Endodermal cell (in vitro differentiated cells): Measurements from ENCODE around the gene GRB10. TPM values are rescaled to one million over a fixed set of nuclear protein-coding genes. Genes with fewer than 3 reads are reported as not detected.
"Not testable (repeated sequence)": the region's sequence is repeated elsewhere in the genome, so short reads cannot be mapped to it uniquely, and the experiment has no call there.

Experiments used
- DNase-seq: peaks from one replicate; pipeline ENCODE4 v3.0.0-alpha.2; 2017
- H3K27ac ChIP-seq: 2 replicates; pipeline ENCODE4 v1.5.1; 2013; ENCODE audit warnings: mild to moderate bottlenecking, low read depth, low read length, moderate library complexity
- H3K27me3 ChIP-seq: 2 replicates; pipeline ENCODE4 v1.6.1; 2013; ENCODE audit warnings: mild to moderate bottlenecking, low read length, moderate library complexity; ENCODE audit not compliant: insufficient read depth, control insufficient read depth, poor library complexity, severe bottlenecking
- H3K36me3 ChIP-seq: 2 replicates; pipeline ENCODE4 v1.7.0; 2013; ENCODE audit warnings: mild to moderate bottlenecking, low read length, moderate library complexity; ENCODE audit not compliant: control insufficient read depth, insufficient read depth
- H3K4me1 ChIP-seq: one replicate; pipeline ENCODE4 v1.7.0; 2013; ENCODE audit warnings: low read length; ENCODE audit not compliant: control insufficient read depth, insufficient read depth
- H3K4me3 ChIP-seq: 2 replicates; pipeline ENCODE4 v1.5.1; 2013; ENCODE audit warnings: mild to moderate bottlenecking, low read length, moderate library complexity
- H3K9ac ChIP-seq: 2 replicates; pipeline ENCODE4 v1.6.1; 2013; ENCODE audit warnings: mild to moderate bottlenecking, low read length, moderate library complexity; ENCODE audit not compliant: poor library complexity, severe bottlenecking; ENCODE audit errors: extremely low read depth
- H3K9me3 ChIP-seq: 2 replicates; pipeline ENCODE4 v1.6.1; 2013; ENCODE audit warnings: mild to moderate bottlenecking, low read length, moderate library complexity; ENCODE audit not compliant: control insufficient read depth
- H3K27ac Mint-ChIP-seq: 2 replicates; pipeline ENCODE4 v1.8.0; 2020; ENCODE audit warnings: mixed read lengths
- H3K27me3 Mint-ChIP-seq: 2 replicates; pipeline ENCODE4 v1.8.0; 2021; ENCODE audit warnings: mild to moderate bottlenecking, mixed read lengths; ENCODE audit not compliant: insufficient read depth
- H3K36me3 Mint-ChIP-seq: 2 replicates; pipeline ENCODE4 v1.8.0; 2020; ENCODE audit warnings: low read depth, mixed read lengths
- H3K4me1 Mint-ChIP-seq: 2 replicates; pipeline ENCODE4 v1.8.0; 2020; ENCODE audit warnings: mixed read lengths
- H3K4me3 Mint-ChIP-seq: 2 replicates; pipeline ENCODE4 v1.8.0; 2020; ENCODE audit warnings: mild to moderate bottlenecking, moderate library complexity, mixed read lengths
- H3K9me3 Mint-ChIP-seq: 2 replicates; pipeline ENCODE4 v1.8.0; 2020; ENCODE audit warnings: mild to moderate bottlenecking, mixed read lengths
- WGBS, 2 experiments: methylation state at CpG; one replicate each; pipeline versions ENCODE4 v1.1.5 to v1.1.7; 2013; ENCODE audit warnings: missing lambda C conversion rate in 2 of 2, mixed read lengths in 1 of 2; ENCODE audit not compliant: insufficient coverage in 1 of 2, insufficient read length in 1 of 2; 5-methylcytosine and 5-hydroxymethylcytosine counted together
- total RNA-seq, 2 donors: library from RNA; stranded (reverse); fragmentation: NEBNext Ultra II Directional in 1 of 2; extraction: Animal tissue kit (Norgen Biotek cat#: 25700) in 1 of 2; gene quantifications; 2 replicates in 1 of 2; 3 replicates in 1 of 2; pipeline ENCODE4 v1.2.1, GENCODE V29; 2021
- TF ChIP-seq, protein P1 (sequence below): fragments of 200-600 bp; sonication (generic); conservative IDR thresholded peaks from 2 replicates; pipeline ENCODE4 v1.5.0; 2021; ENCODE audit warnings: antibody characterized with exemption, mild to moderate bottlenecking

GRB10 gene
- total RNA-seq, 2 donors from 2014 or later: 71.9 to 97.5 TPM

DNA sequence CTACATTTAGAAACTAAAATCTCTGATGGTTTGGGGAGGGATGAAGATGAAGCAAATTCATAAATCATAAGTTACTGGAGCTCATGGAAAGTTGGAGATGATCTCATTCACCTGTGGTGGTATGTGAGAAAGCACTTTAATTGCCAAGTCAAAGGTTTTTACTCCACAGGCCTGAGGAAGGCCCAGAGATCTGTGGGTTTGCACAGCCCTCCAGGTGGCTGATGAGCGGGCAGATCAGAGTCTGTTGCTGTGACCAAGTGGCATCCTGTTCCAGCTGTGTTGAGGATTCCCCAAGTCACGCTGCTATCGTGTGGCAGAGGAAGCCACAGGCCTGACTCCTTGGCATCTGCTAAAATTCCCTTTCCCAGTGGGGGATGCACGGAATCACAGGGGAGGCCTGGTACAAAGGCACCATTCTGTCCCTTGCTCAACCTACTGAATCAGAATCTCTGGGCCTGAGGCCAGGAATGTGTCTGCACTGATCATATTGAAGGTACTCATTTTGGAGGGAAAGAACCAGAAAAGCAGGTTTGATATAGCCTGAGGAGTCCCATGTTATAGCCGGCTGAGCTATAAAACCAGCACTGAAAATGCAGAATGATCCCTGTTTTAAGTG is 197.8 kb downstream of the GRB10 start:
- H3K27me3 ChIP-seq: no peaks in the 10 kb centered on the region
- no peak overlapping the region for H3K4me3 ChIP-seq
- H3K9me3 ChIP-seq: peaks cover 22% of the 10 kb centered on the region
- H3K27ac ChIP-seq: no peak overlapping the region
- no peaks in the 10 kb centered on the region for H3K36me3 Mint-ChIP-seq
- H3K27ac Mint-ChIP-seq: no peak overlapping the region
- H3K9me3 Mint-ChIP-seq: peaks cover 41% of the 10 kb centered on the region
- DNase-seq: peak; percentile 24
- H3K4me1 ChIP-seq: no peaks in the 10 kb centered on the region
- WGBS, 2 experiments: 94 to 100% methylated on average over 5 of the region's 5 CpGs
- no peaks in the 10 kb centered on the region for H3K36me3 ChIP-seq
- TF ChIP-seq, protein P1, sequence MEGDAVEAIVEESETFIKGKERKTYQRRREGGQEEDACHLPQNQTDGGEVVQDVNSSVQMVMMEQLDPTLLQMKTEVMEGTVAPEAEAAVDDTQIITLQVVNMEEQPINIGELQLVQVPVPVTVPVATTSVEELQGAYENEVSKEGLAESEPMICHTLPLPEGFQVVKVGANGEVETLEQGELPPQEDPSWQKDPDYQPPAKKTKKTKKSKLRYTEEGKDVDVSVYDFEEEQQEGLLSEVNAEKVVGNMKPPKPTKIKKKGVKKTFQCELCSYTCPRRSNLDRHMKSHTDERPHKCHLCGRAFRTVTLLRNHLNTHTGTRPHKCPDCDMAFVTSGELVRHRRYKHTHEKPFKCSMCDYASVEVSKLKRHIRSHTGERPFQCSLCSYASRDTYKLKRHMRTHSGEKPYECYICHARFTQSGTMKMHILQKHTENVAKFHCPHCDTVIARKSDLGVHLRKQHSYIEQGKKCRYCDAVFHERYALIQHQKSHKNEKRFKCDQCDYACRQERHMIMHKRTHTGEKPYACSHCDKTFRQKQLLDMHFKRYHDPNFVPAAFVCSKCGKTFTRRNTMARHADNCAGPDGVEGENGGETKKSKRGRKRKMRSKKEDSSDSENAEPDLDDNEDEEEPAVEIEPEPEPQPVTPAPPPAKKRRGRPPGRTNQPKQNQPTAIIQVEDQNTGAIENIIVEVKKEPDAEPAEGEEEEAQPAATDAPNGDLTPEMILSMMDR: no peak
- no peak overlapping the region for H3K4me3 Mint-ChIP-seq
- no peaks in the 10 kb centered on the region for H3K27me3 Mint-ChIP-seq
- no peaks in the 10 kb centered on the region for H3K4me1 Mint-ChIP-seq
- no peak overlapping the region for H3K9ac ChIP-seq

DNA sequence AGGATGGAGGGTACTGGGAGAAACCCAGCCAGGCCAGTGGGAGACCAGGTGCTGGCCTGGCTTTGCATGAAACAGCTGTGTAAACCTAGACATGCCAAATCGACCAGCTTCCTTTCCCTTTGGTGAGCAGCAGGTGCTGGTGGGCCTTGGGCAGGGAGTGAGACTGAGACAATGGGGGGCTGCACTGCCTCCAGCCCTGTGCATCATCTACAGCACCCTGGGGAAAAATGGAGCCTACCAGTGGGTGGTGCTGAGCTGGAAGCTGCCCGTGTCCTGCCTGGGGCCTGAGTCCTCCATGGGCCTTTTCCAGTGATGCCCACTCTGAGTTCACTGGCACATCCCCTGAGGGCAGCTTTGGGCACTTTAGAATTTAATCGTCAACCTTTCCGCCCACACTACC is 198.3 kb downstream of the GRB10 start:
- H3K4me1 ChIP-seq: no peaks in the 10 kb centered on the region
- H3K36me3 Mint-ChIP-seq: no peaks in the 10 kb centered on the region
- H3K9me3 ChIP-seq: peaks cover 22% of the 10 kb centered on the region
- no peak overlapping the region for H3K4me3 ChIP-seq
- H3K4me1 Mint-ChIP-seq: no peaks in the 10 kb centered on the region
- H3K27ac Mint-ChIP-seq: no peak overlapping the region
- H3K27me3 ChIP-seq: no peaks in the 10 kb centered on the region
- H3K4me3 Mint-ChIP-seq: no peak overlapping the region
- no peak overlapping the region for H3K9ac ChIP-seq
- H3K9me3 Mint-ChIP-seq: peaks cover 41% of the 10 kb centered on the region
- 78 to 87% methylated on average over 1 to 2 of the region's 4 CpGs for WGBS, 2 experiments
- no peak overlapping the region for H3K27ac ChIP-seq
- no peaks in the 10 kb centered on the region for H3K27me3 Mint-ChIP-seq
- TF ChIP-seq, protein P1: no peak
- no peaks in the 10 kb centered on the region for H3K36me3 ChIP-seq
- DNase-seq: peak; percentile 4

DNA sequence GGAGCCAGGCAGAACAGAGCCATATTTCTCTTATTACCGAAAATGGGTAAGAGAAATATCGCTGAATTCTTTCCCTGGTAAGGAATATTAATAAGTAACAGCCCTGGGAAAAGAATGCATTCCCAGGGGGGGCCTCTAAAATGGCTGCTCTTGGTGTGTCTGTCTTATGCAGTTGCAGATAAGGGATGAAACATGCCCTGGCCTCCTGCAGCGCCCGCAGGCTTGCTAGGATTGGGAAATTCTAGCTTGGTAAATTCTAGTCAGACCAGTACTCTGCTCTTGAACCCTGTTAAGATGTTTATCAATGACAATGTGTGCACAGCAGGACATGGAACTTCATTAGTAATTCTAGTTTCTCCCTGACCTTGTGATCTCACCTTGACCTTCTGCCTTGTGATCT is 199.4 kb downstream of the GRB10 start:
- H3K36me3 ChIP-seq, H3K4me3 Mint-ChIP-seq, H3K27ac ChIP-seq, H3K36me3 Mint-ChIP-seq, H3K27ac Mint-ChIP-seq, H3K27me3 ChIP-seq, H3K4me3 ChIP-seq, H3K27me3 Mint-ChIP-seq, H3K4me1 Mint-ChIP-seq, H3K4me1 ChIP-seq, H3K9ac ChIP-seq: not testable (repeated sequence)
- H3K9me3 ChIP-seq: peaks cover 22% of the 10 kb centered on the region
- 95 to 96% methylated on average over 4 of the region's 4 CpGs for WGBS, 2 experiments
- H3K9me3 Mint-ChIP-seq: peaks cover 44% of the 10 kb centered on the region
- DNase-seq: peak; percentile 20

DNA sequence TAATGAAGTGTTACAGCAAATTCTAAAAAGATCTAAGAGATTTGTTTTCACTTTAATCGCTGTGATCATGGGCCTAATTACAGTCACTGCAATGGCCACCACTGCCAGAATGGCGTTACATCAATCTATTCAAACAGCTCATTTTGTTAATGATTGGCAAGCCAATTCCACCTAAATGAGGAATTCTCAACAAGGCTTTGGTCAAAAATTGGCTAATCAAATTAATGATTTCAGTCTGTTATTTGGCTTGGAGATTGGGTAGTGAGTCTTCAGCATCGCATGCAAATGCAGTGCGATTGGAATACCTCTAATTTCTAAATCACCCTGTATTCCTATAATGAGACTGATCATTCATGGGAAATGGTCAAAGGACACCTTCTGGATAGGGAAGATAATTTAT is 200.4 kb downstream of the GRB10 start:
- H3K36me3 Mint-ChIP-seq, DNase-seq, H3K4me3 Mint-ChIP-seq, H3K27ac Mint-ChIP-seq, H3K36me3 ChIP-seq, H3K4me1 ChIP-seq, H3K27me3 Mint-ChIP-seq, H3K4me3 ChIP-seq, H3K9ac ChIP-seq, H3K27ac ChIP-seq, H3K4me1 Mint-ChIP-seq, H3K27me3 ChIP-seq: not testable (repeated sequence)
- peaks cover 29% of the 10 kb centered on the region for H3K9me3 ChIP-seq
- WGBS, 2 experiments: 91 to 100% methylated on average over 2 to 3 of the region's 4 CpGs
- H3K9me3 Mint-ChIP-seq: peaks cover 54% of the 10 kb centered on the region

DNA sequence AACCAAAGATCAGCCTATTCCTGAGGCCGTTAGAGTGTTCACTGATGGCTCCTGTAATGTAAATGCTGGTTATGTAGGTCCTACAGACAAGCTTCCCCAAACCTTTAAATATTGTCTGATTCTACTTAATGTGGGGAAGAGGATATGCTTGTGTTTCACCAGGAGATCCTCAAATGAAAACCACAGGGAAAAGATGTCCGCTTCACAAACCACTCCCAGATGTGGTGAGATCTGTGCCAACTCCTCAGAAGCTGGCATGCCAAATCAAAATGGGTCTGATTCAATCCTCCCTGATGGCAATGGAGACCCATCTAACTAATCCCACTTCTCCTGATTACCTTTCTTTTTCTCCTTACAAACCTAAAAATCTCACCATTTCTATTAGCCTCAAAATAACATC is 202.0 kb downstream of the GRB10 start:
- not testable (repeated sequence) for H3K27me3 ChIP-seq, H3K4me1 Mint-ChIP-seq, H3K36me3 Mint-ChIP-seq, H3K4me3 Mint-ChIP-seq, H3K4me1 ChIP-seq, DNase-seq, H3K9ac ChIP-seq, H3K36me3 ChIP-seq, H3K27me3 Mint-ChIP-seq, H3K27ac ChIP-seq, H3K27ac Mint-ChIP-seq, H3K4me3 ChIP-seq
- 93 to 94% methylated on average over 2 of the region's 2 CpGs for WGBS, 2 experiments
- peaks cover 32% of the 10 kb centered on the region for H3K9me3 ChIP-seq
- H3K9me3 Mint-ChIP-seq: peaks cover 63% of the 10 kb centered on the region
